Activated CD4-positive, alpha-beta T cell treated with anti-CD3 and anti-CD28 coated beads for 48 hours (primary cell): ENCODE results near the gene TMEFF2.

ENCODE experiments used
- DNase-seq: peaks from one replicate; pipeline ENCODE4 v3.0.0-alpha.2; 2020

Gene TMEFF2

DNA sequence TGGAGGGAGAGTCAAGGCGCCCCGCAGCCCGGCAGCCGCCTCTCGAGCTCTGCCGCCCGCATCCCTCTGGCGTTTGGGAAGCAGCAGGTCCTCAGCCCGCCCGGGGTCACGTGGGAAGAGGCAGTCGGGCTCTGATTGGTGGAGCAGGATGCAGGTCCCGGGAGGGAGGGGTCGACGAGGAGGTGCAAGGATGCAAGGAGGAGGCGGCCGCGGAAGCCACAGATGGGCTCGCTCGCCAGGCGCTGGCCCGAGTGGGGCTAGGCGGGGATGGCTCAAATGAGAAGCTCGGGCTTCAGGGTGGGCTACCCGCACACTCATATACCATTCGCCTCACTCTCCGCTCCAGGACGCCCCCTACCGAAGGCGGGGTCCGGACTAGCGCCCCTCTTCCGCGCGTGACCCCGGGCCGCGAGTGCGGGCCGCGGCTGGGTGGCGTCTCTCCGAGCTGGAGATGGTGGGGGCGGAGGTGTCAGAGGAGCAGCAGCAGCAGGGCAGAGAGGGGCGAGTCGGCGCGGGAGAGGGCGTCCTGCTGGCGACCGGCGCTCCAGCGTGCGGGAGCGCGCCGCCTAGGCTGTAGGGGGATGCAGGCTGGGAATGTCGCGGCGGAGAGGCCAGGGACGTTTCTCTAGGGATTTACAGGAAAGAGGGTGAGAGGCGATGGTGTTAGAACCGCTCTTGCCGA lies at the start of gene TMEFF2:
TSS of gene TMEFF2 (minus strand) at position 68 of the 682 bp plus-strand sequence. CDS start 409 bp downstream, outside the sequence.
- peak; percentile 80 for DNase-seq

DNA sequence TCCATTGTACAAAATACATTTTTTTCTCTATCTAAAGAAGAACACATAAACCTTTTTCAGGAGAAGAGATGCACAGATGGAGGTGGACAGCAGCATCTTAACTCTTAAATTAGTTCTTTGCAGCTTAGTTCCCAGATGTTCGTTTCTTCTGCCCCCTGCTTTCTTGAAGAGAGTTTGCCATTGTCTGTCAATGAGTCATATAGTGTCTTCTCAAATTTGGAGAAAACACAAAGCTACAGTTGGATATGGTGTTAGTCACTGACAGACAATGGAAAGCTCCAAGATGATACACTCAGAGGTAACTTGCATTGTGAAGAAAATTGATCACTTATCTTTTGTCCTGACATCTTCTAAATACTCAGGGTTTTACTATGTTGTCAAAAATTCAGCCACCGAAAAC lies 48.8 kb upstream of the TMEFF2 start:
- no peak for DNase-seq

DNA sequence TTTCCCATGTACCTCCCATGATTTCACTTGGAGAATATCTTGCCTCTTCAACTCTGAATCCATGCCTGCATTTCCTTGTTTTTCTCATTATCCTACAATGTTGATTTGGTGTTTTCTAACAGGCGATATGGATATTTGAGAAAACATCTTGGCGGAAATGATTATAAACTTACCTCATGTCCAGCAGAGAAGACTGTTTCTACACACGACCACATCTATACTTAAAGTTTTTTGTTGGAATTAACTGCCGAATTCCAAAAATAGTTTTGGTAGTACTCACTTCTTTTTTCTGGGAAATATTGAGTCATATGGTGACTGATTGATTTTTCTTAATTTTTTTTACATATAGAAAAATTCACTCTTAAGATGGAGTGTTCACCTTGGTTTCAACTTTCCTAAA lies 41.4 kb upstream of the TMEFF2 start:
- DNase-seq = no peak

DNA sequence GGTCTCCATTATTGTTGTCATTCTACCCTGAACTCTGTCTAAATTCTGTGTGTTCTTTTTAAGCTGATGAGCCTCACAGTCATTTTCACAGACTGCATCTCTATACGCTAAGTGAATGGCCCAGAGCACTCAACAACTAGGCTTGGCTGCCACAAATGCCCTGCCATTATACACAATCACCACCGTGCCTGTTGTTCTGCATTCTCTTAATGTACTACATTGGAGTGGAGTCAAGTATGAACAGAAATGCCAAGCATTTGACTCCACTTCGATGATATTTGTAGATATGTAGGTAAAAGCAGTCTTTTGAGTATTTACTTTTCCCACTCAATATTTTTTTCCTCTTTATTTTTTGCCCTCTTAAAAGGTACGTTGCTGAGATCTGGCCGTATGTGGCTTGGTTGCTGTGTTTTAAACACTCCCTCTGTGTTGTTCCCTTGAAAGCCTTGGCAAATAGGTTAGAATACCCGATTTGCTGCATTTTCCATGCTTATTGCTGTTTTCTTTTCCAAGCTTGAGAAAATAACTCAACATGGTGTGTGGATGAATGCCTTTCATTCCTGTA lies 36.2 kb upstream of the TMEFF2 start:
- DNase-seq = no peak

DNA sequence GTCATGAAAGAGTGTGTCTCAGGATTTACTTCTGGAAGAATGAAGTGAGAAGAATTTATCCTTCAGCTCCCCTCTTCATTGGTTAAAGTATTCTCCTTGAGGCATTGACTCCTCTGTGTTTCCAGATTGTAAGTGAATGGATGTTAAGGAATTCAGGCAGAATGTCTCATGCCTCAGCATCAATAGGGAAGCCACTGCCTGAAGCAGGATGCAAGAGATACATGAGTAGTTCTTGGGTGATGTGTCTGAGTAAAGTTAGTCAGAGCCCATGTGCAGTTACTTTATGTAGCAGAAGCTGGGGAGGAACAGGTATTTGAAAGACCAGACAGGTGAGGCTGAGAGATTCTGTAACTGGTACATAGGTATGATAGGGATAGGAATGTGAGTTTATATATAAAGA lies 34.0 kb upstream of the TMEFF2 start:
- no peak for DNase-seq

DNA sequence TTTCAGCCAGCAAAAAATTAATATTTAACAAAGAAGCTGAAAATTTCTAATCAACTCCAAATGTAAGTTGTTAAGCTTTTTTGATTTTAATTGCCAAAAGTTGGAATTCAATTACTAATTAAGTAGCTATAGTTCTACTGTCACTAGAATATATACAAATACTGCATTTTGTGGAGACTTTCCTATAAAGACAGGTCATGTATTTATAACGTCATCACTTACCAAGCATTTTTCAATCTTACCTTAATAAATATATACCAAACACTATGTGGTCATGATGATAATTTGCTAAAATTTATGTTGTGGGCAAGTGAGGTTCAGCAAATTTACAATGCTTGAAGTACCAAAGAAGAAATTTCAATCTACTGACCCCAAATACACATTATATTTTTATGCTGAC lies 24.2 kb upstream of the TMEFF2 start:
- no peak for DNase-seq

DNA sequence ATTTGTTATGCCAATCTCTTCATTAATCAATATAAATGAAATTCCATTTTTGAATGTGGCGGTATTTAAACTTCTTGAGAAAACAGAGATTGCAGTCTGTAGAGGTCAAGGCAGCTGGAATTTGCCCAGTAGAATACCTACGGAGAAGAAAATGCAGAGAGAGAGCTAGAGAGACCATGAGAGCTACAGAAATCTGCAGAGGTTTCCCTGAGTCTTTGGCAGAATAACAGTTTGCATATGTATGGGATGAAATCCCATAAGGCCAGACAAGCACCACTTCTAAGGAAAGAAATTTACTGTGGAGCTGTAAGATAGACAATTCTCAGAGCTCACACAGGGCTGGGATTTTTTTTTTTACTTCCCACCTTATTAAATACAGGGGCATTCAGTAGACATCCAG lies 23.6 kb upstream of the TMEFF2 start:
- DNase-seq = no peak

DNA sequence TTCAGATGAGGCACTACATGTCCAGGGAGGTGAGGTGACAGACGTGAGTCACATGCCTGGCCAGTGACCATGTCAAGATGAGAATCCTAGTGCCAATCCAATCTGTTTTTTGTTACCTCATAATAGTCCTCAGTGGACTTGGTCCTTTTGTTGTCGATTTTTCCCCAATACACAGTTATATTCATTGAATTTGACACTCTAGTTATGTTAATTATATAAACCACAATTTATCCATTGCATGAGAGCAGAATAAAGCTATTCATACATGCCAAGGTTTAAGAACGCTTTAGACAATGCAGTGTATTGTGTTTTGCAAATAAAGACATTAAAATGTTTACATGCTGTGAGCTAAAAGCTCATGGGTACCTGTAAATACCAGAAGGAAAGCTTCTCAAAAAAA lies 21.6 kb upstream of the TMEFF2 start:
- no peak for DNase-seq

DNA sequence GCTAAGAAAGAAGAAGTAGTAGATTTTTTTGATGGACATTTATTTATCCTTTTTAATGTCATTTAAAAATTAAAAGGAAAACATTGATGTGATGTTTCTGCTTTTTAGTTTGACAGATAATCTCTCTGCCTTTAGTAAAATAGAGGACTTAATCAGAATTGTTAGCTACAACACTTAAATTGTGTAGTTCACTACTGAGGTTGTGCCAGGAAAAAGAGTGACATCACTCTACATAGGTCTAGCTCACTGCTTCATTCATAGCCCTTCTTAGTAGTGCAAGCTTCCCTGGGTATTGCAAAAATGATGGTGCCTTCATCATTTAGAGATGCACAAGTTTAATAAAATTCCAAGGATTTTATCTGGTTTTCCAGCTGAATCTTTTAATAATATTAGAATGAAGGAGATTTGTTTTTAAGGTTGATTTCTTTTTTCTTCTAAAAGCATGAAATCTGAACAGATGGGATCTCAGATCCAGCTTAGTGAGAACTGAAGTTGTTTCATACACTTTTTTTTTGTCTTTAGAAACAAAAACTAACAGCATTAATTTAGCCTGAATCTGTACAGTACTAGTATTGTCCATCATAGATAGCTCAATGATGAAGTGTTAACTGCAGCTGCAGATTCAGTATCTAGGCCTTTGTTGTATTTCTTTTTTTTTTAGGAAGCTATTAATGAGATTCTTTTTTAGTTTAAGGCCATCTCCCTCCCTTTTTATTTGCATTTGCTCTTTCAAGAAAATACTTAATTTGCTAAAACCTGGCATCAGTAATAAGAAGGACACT lies 20.6 kb upstream of the TMEFF2 start:
- DNase-seq = no peak

- DNase-seq = no peak
Observed at GRCh38 chr2:192208848-192209247, 14.1 kb upstream of the TMEFF2 start.

DNA sequence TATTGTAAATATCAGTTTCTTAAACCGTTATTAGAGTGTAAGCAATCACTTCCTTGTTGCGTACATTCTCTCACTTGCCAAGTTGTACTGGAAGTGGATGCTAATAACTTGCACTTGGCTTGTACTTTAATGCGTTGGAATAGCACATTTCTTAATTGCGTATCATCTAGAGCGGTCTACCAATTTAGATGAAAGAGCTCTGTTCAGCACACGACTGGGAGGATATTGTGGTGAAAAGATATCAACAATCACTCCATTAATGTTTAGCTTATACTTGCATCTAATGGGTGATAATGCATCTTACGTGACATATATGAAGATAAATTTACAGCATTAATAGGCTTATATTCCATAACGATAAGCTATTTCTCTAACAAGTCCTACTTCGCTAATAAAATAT lies 11.7 kb upstream of the TMEFF2 start:
- no peak for DNase-seq

DNA sequence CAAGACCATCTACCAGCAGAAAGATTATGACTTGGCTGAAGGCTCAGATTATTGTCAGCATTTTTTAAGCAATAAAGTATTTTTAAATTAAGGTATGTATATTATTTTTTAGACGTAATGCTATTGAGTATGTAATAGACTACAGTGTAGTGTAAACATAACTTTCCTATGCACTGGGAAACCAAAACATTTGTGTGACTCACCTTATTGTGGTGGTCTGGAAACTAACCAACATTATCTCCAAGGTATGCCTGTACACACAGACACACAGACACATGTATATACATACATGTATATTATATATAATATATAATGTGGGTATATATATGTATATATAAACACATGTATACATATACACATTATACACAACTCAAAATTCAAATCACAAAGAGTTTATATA lies 9.1 kb upstream of the TMEFF2 start:
- no peak for DNase-seq

DNA sequence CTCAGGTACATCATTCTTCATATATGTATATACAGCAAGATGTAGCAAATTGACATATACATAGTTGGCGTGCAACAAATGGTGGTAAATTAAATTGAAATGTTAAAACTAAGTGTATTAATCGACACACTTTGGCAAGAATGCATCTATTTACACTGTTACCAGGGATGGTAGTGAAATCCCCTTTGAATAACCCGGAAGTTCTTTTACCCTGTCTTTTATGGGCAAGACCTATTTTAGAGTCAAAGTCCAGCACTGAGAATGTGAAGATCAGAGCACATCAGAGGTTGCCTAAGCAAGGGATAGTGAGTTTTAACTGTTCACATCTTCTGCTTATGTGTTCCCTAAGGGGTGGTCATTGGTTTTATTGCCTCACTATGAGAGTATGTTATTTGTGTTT lies 7.6 kb upstream of the TMEFF2 start:
- no peak for DNase-seq

GRCh38 chr2:192201116-192201515 lies 6.4 kb upstream of the TMEFF2 start:
- DNase-seq = no peak

DNA sequence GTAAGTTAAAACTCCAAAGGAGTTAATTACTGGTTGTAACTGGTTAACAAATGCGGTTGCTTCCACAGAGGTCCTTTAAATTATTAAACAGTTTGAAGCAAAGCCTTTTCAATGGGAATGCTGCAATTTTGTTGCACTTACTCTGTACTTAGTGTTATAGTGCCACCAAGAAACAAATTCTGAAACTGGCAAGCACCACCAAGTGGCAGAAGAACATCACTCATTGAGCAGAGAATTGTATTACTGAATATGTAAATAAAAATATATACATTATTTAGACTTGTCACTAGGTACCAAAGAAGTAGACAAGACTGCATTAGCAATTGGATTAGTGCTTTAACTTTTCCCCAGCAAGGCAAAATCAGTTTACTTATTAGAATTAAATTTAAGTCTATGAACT lies 2.6 kb upstream of the TMEFF2 start:
- DNase-seq = no peak

DNA sequence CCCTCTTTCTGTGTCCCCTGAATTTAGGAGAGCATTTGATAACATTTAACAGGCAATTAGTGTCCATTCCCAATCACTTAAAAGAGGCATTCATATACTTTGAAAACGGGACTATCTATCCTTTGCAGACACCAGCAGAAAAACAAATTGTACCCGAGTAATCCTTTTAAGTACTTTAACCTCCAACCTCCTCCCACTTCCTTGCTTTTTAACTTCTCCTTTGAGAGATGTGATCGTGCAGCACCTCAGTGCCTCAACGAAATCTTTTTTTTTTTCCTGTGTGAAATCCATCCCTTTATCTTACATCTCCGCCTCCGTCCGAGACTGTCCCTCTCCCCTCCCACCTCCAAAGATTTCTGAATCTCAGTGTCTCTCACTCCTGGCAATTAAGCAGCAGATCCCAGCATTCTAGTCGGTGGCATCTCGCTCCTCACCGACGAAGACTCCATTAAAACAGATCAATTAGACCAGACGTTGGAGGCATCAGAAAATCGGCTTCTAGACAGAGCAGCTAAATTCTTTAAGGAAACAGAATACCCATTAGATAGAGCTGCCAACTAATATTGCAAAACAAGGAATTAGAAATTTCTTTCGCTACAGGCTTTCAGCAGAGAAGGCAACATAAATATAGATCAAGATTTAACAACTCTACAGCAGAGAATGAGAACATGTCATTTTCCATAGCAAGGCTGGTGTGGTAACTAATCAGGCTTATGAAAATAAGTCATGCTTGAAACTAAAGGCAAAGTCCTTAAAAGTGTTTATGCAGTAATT lies 1.9 kb upstream of the TMEFF2 start:
- no peak for DNase-seq

- peak; percentile 6 for DNase-seq
Observed at GRCh38 chr2:192195548-192196418, 1.1 kb upstream of the TMEFF2 start.

DNA sequence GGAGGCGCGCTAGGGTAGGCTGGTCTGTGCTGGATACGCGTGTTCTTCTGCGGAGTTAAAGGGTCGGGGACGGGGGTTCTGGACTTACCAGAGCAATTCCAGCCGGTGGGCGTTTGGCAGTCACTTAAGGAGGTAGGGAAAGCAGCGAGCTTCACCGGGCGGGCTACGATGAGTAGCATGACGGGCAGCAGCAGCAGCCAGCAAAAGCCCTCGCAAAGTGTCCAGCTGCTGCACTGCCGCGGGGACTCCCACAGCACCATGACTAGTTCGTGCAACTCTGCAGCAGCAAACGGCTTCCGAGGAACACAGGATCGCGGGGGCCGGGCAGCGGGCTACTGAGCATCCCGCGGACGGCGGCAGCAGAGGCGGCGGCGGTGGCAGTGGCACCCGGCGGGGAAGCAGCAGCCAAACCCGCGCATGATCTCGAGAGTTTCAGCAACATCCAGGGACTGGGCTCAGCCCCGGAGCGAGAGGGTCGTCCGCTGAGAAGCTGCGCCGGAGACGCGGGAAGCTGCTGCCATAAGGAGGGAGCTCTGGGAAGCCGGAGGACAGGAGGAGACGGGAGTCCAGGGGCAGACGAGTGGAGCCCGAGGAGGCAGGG lies 368 bp downstream of the TMEFF2 start:
- peak; percentile 43 for DNase-seq

GRCh38 chr2:192190474-192190873 lies 4.3 kb downstream of the TMEFF2 start:
- no peak for DNase-seq

GRCh38 chr2:192186806-192187205 lies 7.9 kb downstream of the TMEFF2 start:
- DNase-seq = no peak

DNA sequence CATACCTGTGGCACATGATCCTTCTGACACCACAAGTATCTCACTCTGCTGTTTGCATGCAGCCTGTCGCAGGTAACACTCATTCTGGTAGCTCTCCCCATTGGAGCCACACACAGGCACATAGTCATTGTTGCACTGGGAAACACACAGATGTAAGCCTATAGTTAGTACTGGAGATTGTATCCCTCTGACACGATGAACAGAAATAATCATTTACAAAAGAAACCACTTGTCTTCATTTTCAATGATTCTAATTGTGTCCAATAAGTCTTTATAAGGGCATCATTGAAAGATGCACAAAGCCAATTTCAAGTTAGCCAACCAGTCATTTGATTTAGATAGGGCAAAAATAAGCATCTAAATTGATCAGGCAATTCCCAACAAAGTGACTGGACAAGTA lies 10.4 kb downstream of the TMEFF2 start:
- DNase-seq = no peak

GRCh38 chr2:192183296-192183695 lies 11.4 kb downstream of the TMEFF2 start:
- DNase-seq = no peak
